Naive thymus-derived CD8-positive, alpha-beta T cell (primary cell): ENCODE results near the gene MT1M. TPM values are rescaled to one million over a fixed set of nuclear protein-coding genes. Genes with fewer than 3 reads are reported as not detected.
"Not testable (repeated sequence)": the region's sequence is repeated elsewhere in the genome, so short reads cannot be mapped to it uniquely, and the experiment has no call there.

Experiments
- ATAC-seq, 2 donors: fragments of 150-1000 bp; cut with Tn5 transposase in 1 of 2; sonication (Bioruptor Pico), chemical (Tn5 transposase) in 1 of 2; 1 replicate in 1 of 2; 2 replicates in 1 of 2; pipeline ENCODE4 v1.10.0; 2021; ENCODE audit warnings: mild to moderate bottlenecking in 2 of 2, moderate library complexity in 2 of 2
- POLR2A ChIA-PET: fragments of 350-600 bp; sonication (Branson Sonifier 250); formaldehyde crosslinking; loops from one replicate; lab custom pipeline; 2021; ENCODE audit warnings: antibody characterized with exemption; lab: Charles Lee
- DNase-seq, 10 donors: peaks; one replicate each; pipeline versions ENCODE4 v3.0.0 to v3.0.0-alpha.2; 2020 to 2022
- H3K27ac Mint-ChIP-seq, 10 donors: one replicate each; pipeline ENCODE4 v1.8.0; 2020 to 2022; ENCODE audit warnings: mild to moderate bottlenecking in 10 of 10, mixed read lengths in 10 of 10, moderate library complexity in 4 of 10, inconsistent platforms in 1 of 10
- H3K27me3 Mint-ChIP-seq, 5 donors: one replicate each; pipeline ENCODE4 v1.8.0; 2021 to 2022; ENCODE audit warnings: mixed read lengths in 5 of 5
- H3K36me3 Mint-ChIP-seq, 3 donors: one replicate each; pipeline ENCODE4 v1.8.0; 2020 to 2022; ENCODE audit warnings: mixed read lengths in 3 of 3, mild to moderate bottlenecking in 2 of 3, inconsistent platforms in 1 of 3
- H3K4me1 Mint-ChIP-seq, 4 donors: one replicate each; pipeline ENCODE4 v1.8.0; 2021 to 2022; ENCODE audit warnings: mixed read lengths in 4 of 4
- H3K4me3 Mint-ChIP-seq, 10 donors: one replicate each; pipeline ENCODE4 v1.8.0; 2020 to 2022; ENCODE audit warnings: mild to moderate bottlenecking in 10 of 10, mixed read lengths in 10 of 10, moderate library complexity in 6 of 10, inconsistent platforms in 1 of 10
- H3K9me3 Mint-ChIP-seq, 9 donors: one replicate each; pipeline ENCODE4 v1.8.0; 2020 to 2022; ENCODE audit warnings: mixed read lengths in 9 of 9, mild to moderate bottlenecking in 3 of 9, inconsistent platforms in 1 of 9, moderate library complexity in 1 of 9
- polyA plus RNA-seq, 3 donors: library from polyadenylated mRNA; unstranded; fragments of 300-500 nt; fragmentation: Illumina TruSeq; gene quantifications; one replicate each; pipeline ENCODE4 v1.2.3, GENCODE V29; 2021
- total RNA-seq, 8 experiments: library from RNA in 2 of 8; stranded (reverse) in 2 of 8; gene quantifications; one replicate each; pipeline ENCODE4 v1.2.3 and lab custom pipeline; 2021 to 2026

The MT1M gene
- total and polyA plus RNA-seq, 5 experiments from 2014 or later = not detected

DNA sequence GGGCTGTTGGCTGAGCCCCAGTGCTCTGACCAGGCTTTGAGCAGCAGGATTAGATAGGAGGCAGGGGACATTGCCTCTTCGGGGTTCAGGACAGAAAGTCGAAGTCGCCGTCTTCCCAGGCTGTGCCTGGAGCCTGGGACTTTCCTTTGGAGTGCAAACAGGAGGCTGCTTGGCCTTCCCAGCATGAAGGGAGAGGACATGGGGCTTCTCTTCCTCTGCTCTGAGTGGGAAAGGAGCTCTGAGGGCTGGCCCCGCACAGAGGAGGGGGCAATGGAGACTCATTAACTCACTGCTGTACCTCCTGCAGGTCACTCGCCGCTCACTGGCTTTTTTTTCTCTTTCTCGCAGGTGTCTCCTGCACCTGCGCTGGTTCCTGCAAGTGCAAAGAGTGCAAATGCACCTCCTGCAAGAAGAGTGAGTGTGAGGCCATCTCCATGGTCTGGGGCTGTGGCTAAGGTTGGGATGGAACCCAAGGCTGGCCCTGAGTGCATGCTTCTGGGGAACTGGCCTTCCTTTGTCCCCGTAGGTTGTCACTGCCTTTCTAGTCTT is 25.9 kb downstream of the MT1M start:
- H3K4me1 Mint-ChIP-seq = peaks cover 25 to 49% (median 41%) of the 10 kb centered on the region in 4 donors
- H3K27ac Mint-ChIP-seq = peak overlapping the region; percentile 87 to 98 (median 97)
- POLR2A ChIA-PET = interaction anchor here (1.0 to 2.4 kb wide), 5 partner anchors 10 to 53 kb away, joined by 3 to 11 read pairs (median 6); partner anchors contain the start of genes MT1X and MT2A
- H3K9me3 Mint-ChIP-seq = no peaks in the 10 kb centered on the region
- H3K4me3 Mint-ChIP-seq = peak overlapping the region; percentile 92 to 99 (median 97)
- ATAC-seq = no peak
- H3K27me3 Mint-ChIP-seq = peaks cover 0 to 9% (median 0%) of the 10 kb centered on the region in 5 donors
- DNase-seq = no peak
- peaks cover 0 to 3% (median 0%) of the 10 kb centered on the region in 3 donors for H3K36me3 Mint-ChIP-seq

DNA sequence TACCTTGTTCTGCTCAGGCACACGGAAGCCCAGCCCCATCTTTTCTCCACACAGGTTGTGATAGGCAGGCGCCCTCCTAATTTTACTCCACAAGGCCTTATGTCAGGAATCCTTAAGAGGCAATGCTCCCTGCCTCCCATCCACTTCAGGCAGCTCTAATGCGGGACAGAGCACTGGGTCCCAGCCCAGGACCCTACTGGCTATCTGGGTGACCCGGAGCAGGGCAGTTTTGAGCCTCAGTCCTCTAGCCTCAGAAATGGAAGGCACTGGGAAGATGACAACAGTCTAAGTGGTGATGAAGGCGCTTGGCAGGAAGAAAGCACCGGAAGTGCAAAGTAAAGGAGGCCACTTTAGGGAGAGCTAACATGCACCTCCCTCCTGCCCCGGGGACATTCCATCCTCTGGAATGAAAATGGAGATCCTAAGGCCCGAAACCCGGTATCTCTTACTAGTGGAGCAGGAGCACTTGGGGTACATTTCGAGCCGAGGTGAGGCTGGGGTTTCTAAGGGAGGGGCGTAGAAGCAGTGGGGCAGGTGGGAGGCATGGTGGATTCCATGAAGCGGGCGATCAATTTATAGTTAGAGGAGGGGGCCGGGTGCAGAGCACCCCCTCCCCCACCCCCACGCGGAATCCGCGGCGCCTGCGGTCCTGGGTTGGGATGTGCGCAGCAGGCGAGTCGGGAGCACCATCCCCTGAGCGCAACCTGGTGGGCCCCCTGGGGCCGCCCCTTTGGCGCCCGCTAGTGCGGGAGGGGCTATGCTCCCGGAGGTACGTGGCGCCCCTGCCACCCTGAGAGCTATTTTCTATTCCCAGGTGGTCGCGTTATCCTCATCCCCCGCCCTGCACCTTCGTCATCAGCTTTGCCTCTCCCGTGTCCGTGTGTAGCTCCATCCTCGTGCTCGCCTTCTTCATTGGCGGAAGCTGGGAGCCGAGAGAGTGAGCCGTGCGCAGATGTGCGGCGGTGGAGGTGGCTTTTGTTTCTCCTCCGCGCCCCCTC is 30.2 kb downstream of the MT1M start:
- Mint-ChIP-seq H3K27ac (peak overlapping the region; percentile 85 to 96 (median 92)), H3K4me3 (peak overlapping the region; percentile 81 to 95 (median 90)), H3K4me1 (peaks cover 24 to 56% (median 39%) of the 10 kb centered on the region in 4 donors), H3K27me3 (peaks cover 3 to 33% (median 6%) of the 10 kb centered on the region in 5 donors), H3K9me3 (no peaks in the 10 kb centered on the region), H3K36me3 (peaks cover 0 to 19% (median 8%) of the 10 kb centered on the region in 3 donors)
- peak; percentile 72 to 83 for ATAC-seq
- peak in 3 of 10 donors; percentile 24 to 46 (median 43) for DNase-seq
- POLR2A ChIA-PET = interaction anchor here (0.7 to 4.8 kb wide), 10 partner anchors 9 to 55 kb away, joined by 3 to 33 read pairs (median 6); partner anchors contain the start of genes MT1X and MT2A

DNA sequence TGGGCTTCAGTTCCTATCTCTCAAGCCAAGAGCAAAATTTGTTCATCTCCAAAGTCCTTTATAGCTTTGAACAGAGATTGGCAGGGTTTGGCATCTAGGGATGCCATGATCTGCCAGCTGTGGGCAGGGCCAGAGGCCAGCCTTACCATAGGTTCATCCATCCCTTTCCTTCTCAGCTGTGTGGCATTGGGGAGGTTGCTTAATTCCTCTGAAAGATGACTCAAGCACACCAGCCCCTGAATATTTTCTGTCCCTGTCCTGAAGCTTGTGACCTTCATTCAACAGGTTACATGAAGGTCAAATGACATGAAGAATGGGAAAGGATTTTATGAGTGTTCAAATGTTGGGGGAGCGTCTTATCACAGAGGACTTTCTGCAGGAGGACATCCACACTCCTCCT is 32.0 kb downstream of the MT1M start:
- Mint-ChIP-seq H3K27me3 (peaks cover 17 to 46% (median 25%) of the 10 kb centered on the region in 5 donors), H3K4me1 (peaks cover 29 to 56% (median 39%) of the 10 kb centered on the region in 4 donors), H3K27ac (peak overlapping the region in 1 of 10 donors; percentile 73), H3K4me3 (peak overlapping the region in 1 of 10 donors; percentile 30), H3K9me3 (no peaks in the 10 kb centered on the region), H3K36me3 (peaks cover 0 to 19% (median 8%) of the 10 kb centered on the region in 3 donors)
- ATAC-seq = no peak
- no peak for DNase-seq
- POLR2A ChIA-PET = interaction anchor here (4.8 kb wide), 1 partner anchor 57 kb away, joined by 33 read pairs; the partner anchor contains the start of gene MT2A

DNA sequence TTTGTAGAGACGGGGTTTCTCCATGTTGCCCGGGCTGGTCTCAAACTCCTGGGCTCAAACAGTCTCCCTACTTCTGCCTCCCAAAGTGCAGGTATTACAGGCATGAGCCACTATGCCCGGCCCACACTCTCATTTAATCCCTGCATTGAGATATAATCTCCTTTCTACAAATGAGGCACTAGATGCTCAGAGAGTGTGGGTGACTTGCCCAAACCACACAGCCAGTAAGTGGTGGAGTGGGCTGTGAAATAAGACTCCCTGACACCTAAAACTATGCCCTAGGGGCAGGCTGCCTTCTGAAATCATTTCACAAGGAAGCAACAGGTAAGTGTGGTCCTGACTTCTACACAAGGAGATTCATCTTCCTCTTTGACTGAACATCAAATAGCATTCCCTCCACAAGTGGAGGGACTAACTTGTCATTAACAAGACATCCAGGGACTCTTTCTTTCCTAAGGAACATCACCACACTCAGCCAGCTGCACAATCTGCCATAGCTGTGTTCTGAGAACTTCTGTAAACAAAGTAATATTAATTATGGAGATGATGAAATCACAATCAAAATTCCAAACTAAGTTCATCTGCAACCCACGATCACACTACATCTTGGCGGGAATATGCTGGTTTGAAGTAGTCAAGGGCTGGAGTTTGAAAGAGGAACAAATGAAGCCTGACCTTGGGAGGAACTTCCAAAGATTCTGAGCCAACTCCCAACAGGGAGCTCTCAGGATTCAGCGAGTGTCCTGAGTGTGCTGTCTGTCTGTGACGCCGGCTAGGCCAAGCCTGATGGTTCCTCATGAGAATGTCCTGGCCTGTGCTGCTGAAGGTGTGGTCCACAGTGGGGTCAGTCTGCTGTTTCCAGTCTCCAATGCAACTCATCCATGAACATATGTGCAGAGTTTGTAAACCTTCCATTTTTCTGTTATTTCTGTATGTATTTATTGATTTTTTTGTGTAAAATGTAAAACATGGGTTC is 33.1 kb downstream of the MT1M start:
- Mint-ChIP-seq H3K4me1 (peaks cover 28 to 52% (median 40%) of the 10 kb centered on the region in 4 donors), H3K27me3 (peaks cover 21 to 50% (median 36%) of the 10 kb centered on the region in 5 donors), H3K36me3 (peaks cover 0 to 17% (median 8%) of the 10 kb centered on the region in 3 donors)
- not testable (repeated sequence) for ATAC-seq, H3K4me3 Mint-ChIP-seq, H3K27ac Mint-ChIP-seq, DNase-seq, H3K9me3 Mint-ChIP-seq
- POLR2A ChIA-PET = interaction anchor here (4.8 kb wide), 1 partner anchor 58 kb away, joined by 33 read pairs; the partner anchor contains the start of gene MT2A

DNA sequence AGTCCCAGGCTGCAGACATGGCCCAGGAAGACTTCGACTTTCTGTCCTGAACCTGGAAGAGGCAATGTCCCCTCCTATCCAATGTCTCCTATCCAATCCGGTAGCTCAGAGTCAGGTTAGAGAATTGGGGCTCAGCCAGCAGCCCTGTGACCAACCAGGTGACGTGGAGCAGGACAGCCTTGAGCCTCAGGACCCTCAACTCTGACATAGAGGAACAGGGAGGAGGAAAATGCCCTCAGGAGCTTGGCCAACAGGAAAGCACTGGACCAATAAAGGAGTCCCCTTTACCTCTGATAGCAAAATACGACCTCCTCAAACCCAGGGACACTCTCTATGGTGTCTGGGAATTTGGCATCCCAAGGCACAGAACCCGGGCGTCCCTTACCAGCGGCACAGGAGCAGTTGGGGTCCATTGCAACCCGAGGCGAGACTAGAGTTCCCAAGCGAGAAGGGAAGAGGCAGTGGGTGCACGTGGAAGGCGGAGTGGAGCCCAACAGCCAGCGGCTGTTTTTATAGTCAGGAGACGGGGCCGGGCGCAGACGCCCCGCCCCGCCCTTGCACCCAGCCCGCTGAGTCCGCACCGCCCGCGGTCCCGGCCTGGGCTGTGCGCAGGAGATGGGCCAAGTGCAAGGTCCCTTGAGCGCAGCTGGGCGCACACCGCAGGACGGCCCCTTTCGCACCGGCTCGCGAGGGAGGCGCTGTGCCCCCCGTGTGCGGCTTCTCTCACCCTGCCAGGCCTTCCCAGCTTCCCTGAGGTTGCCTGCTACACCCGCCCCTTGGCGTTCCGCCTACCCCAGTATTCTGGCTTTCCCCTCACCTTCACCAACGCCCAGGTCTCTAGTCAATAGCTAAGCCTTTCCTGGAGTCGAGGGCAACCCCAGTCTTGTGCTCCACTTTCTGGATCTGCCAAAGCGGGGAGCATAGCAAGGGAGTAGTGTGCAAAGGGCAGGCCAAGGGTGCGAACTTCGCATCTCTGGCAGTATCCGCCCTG is 35.4 kb downstream of the MT1M start, which contains the start of gene MT1G:
Gene MT1G, minus strand, starts transcription at position 485 of the 991 bp plus-strand sequence. Its CDS starts 72 bp downstream, at position 413.
- Mint-ChIP-seq H3K36me3 (peaks cover 0 to 17% (median 8%) of the 10 kb centered on the region in 3 donors), H3K27ac (no peak within 1 kb of the TSS), H3K27me3 (peaks cover 27 to 56% (median 46%) of the 10 kb centered on the region in 5 donors), H3K9me3 (no peaks in the 10 kb centered on the region), H3K4me1 (peaks cover 15 to 35% (median 24%) of the 10 kb centered on the region in 4 donors), H3K4me3 (peak within 1 kb of the TSS in 8 of 10 donors; percentile 34 to 65 (median 54))
- peak; percentile 62 to 69 for ATAC-seq
- DNase-seq = no peak
- POLR2A ChIA-PET = interaction anchor here (0.6 to 0.9 kb wide), 2 partner anchors 15 to 34 kb away, joined by 3 to 4 read pairs; partner anchors contain the start of gene MT1X

DNA sequence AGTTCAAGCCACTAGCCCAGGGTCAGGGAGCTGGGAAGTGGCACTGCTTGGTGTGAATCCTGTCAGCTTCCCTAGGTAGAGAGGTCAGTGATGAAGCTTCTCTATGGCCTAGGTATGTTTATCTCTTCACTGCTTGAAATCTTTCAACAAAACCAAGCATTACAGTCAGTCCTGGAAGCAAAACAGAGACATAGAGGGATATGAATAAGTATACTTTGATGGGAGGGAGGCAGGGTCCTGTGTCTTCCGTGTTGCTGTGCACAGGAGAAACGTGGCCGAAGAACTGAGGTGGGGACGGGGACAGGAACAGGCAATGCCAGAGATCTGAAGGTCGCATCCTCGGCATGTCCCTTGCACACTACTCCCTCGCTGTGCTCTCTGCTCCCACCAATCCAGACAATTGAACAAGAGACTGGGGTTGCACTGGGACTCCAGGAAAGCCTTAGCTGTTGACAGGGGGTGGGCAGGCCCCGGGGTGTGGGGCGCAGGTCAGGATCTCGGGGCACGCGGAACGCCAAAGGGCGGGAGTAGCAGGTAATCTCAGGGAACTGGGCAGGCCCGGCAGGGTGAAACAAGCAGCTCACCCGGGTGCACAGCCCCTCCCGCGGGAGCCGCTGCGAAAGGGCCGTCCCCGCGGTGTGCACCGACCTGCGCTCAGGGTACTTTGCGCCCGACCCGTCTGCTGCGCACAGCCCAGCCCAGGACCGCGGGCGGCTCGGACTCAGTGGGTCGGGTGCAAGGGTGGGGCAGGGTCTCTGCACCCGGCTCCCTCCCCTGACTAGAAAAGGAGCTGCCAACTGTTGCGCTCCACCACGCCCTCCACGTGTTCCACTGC is 36.8 kb downstream of the MT1M start, which contains the start of gene MT1H:
Gene MT1H, plus strand, starts transcription at position 810 of the 835 bp plus-strand sequence. CDS start 71 bp downstream, outside the sequence.
- ATAC-seq (peak; percentile 40 to 52), DNase-seq (no peak)
- peak within 1 kb of the TSS in 7 of 10 donors; percentile 24 to 62 (median 59) for H3K4me3 Mint-ChIP-seq

DNA sequence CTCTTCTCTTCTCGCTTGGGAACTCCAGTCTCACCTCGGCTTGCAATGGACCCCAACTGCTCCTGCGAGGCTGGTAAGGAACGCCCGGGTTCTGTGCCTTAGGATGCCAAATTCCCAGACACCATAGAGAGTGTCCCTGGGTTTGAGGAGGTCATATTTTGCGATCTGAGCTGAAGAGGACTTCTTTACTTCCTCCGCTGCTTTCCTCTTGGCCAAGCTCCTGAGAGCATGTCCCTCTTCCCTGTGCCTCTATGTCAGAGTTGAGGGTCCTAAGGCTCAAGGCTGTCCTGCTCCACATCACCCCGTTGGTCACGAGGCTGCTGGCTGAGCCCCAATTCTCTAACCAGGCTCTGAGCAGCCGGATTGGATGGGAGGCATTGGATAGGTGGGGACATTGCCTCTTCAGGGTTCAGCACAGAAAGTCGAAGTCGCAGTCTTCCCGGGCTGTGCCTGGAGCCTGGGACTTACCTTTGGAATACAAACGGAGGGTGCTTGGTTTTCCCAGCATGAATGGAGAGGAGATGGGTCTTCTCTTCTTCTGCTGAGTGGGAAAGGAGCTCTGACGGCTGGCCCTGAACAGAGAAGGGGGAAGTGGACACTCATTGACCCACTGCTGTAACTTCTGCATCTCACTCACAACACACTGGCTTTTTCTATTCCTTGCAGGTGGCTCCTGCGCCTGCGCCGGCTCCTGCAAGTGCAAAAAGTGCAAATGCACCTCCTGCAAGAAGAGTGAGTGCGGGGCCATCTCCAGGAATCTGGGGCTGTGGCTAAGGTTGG is 37.6 kb downstream of the MT1M start:
- Mint-ChIP-seq H3K9me3 (no peaks in the 10 kb centered on the region), H3K27me3 (peaks cover 27 to 55% (median 46%) of the 10 kb centered on the region in 5 donors), H3K4me3 (peak overlapping the region in 6 of 10 donors; percentile 12 to 62 (median 57)), H3K4me1 (peaks cover 18 to 37% (median 26%) of the 10 kb centered on the region in 4 donors), H3K36me3 (peaks cover 0 to 13% (median 5%) of the 10 kb centered on the region in 3 donors), H3K27ac (peak overlapping the region in 1 of 10 donors; percentile 71)
- ATAC-seq (no peak), DNase-seq (no peak)
- POLR2A ChIA-PET = interaction anchor here (1.9 kb wide), 1 partner anchor 62 kb away, joined by 5 read pairs; the partner anchor contains the start of gene MT2A

More for the DNA sequence above, 36.8 kb downstream of the MT1M start, which contains the start of gene MT1H:
- Mint-ChIP-seq H3K9me3 (no peaks in the 10 kb centered on the region), H3K27ac (peak within 1 kb of the TSS in 2 of 10 donors; percentile 16 to 71), H3K36me3 (peaks cover 0 to 17% (median 8%) of the 10 kb centered on the region in 3 donors), H3K27me3 (peaks cover 27 to 59% (median 46%) of the 10 kb centered on the region in 5 donors), H3K4me1 (peaks cover 16 to 31% (median 22%) of the 10 kb centered on the region in 4 donors)
- POLR2A ChIA-PET = interaction anchor here (0.9 to 1.9 kb wide), 2 partner anchors 13 to 61 kb away, joined by 4 to 5 read pairs; partner anchors contain the start of genes MT1X and MT2A

DNA sequence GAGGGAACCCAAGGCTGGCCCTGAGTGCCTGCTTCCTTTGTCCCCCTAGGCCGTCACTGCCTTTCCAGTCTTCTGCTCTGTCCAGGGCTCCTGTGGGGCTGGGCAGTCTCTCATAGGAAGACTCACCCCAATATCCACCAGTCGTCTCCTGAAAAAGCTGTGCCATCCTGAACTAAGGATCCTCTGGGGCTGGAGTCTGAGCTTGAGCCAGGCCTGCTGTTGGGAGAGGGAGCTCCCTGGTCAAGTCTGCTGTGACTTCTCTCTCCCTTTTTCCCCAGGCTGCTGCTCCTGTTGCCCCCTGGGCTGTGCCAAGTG is 38.1 kb downstream of the MT1M start:
- POLR2A ChIA-PET = interaction anchor here (1.9 kb wide), 1 partner anchor 62 kb away, joined by 5 read pairs; the partner anchor contains the start of gene MT2A

DNA sequence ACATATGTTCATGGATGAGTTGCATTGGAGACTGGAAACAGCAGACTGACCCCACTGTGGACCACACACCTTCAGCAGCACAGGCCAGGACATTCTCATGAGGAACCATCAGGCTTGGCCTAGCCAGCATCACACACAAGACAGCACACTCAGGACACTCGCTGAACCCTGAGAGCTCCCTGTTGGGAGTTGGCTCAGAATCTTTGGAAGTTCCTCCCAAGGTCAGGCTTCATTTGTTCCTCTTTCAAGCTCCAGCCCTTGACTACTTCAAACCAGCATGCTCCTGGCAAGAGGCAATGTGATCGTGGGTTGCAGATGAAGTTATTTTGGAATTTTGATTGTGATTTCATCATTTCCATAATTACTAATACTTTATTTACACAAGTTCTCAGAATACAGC is 39.2 kb downstream of the MT1M start:
- H3K9me3 Mint-ChIP-seq, H3K36me3 Mint-ChIP-seq, H3K27ac Mint-ChIP-seq, H3K4me3 Mint-ChIP-seq, DNase-seq, ATAC-seq: not testable (repeated sequence)
- Mint-ChIP-seq H3K4me1 (peaks cover 24 to 53% (median 36%) of the 10 kb centered on the region in 4 donors), H3K27me3 (peaks cover 25 to 46% (median 44%) of the 10 kb centered on the region in 5 donors)
- POLR2A ChIA-PET = interaction anchor here (0.6 to 1.0 kb wide), 2 partner anchors 28 to 41 kb away, joined by 3 to 4 read pairs; no protein-coding TSS in a partner anchor

More for the DNA sequence above, 38.1 kb downstream of the MT1M start:
- no peak for DNase-seq
- no peaks in the 10 kb centered on the region for H3K9me3 Mint-ChIP-seq
- ATAC-seq = no peak
- no peak overlapping the region for H3K27ac Mint-ChIP-seq
- peaks cover 0 to 8% (median 4%) of the 10 kb centered on the region in 3 donors for H3K36me3 Mint-ChIP-seq
- no peak overlapping the region for H3K4me3 Mint-ChIP-seq
- H3K4me1 Mint-ChIP-seq = peaks cover 22 to 43% (median 31%) of the 10 kb centered on the region in 4 donors
- H3K27me3 Mint-ChIP-seq = peaks cover 27 to 53% (median 46%) of the 10 kb centered on the region in 5 donors
